ENCODE measurements around the gene HINT3. TPM values are rescaled to one million over a fixed set of nuclear protein-coding genes. Genes with fewer than 3 reads are reported as not detected.

The HINT3 gene
- total and polyA plus RNA-seq, 2 experiments from 2014 or later = 1.8 to 8.0 TPM

DNA sequence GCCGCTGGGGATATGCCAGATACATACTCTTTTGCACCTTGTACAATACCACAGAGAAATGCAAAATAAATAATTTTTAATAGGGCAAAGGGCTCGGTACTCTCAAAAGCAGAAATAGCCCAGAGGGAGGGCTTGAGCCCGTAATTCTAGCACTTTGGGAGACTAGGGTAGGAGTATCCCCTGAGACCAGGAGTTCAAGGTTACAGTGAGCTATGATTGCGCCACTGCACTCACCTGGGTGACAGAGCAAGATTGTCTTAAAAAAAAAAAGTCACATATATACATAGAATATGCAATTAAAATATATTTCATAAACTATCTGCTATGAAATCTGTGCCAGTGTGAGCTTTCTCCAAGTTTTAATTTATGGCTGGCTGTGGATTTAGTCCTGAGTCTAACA lies 29.0 kb downstream of the HINT3 start:
- TF ChIP-seq, protein P1, sequence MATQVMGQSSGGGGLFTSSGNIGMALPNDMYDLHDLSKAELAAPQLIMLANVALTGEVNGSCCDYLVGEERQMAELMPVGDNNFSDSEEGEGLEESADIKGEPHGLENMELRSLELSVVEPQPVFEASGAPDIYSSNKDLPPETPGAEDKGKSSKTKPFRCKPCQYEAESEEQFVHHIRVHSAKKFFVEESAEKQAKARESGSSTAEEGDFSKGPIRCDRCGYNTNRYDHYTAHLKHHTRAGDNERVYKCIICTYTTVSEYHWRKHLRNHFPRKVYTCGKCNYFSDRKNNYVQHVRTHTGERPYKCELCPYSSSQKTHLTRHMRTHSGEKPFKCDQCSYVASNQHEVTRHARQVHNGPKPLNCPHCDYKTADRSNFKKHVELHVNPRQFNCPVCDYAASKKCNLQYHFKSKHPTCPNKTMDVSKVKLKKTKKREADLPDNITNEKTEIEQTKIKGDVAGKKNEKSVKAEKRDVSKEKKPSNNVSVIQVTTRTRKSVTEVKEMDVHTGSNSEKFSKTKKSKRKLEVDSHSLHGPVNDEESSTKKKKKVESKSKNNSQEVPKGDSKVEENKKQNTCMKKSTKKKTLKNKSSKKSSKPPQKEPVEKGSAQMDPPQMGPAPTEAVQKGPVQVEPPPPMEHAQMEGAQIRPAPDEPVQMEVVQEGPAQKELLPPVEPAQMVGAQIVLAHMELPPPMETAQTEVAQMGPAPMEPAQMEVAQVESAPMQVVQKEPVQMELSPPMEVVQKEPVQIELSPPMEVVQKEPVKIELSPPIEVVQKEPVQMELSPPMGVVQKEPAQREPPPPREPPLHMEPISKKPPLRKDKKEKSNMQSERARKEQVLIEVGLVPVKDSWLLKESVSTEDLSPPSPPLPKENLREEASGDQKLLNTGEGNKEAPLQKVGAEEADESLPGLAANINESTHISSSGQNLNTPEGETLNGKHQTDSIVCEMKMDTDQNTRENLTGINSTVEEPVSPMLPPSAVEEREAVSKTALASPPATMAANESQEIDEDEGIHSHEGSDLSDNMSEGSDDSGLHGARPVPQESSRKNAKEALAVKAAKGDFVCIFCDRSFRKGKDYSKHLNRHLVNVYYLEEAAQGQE (IDR thresholded peaks at IDR 0.05; ENCODE audit: unreplicated experiment) = no peak
- TF ChIP-seq, protein P2, sequence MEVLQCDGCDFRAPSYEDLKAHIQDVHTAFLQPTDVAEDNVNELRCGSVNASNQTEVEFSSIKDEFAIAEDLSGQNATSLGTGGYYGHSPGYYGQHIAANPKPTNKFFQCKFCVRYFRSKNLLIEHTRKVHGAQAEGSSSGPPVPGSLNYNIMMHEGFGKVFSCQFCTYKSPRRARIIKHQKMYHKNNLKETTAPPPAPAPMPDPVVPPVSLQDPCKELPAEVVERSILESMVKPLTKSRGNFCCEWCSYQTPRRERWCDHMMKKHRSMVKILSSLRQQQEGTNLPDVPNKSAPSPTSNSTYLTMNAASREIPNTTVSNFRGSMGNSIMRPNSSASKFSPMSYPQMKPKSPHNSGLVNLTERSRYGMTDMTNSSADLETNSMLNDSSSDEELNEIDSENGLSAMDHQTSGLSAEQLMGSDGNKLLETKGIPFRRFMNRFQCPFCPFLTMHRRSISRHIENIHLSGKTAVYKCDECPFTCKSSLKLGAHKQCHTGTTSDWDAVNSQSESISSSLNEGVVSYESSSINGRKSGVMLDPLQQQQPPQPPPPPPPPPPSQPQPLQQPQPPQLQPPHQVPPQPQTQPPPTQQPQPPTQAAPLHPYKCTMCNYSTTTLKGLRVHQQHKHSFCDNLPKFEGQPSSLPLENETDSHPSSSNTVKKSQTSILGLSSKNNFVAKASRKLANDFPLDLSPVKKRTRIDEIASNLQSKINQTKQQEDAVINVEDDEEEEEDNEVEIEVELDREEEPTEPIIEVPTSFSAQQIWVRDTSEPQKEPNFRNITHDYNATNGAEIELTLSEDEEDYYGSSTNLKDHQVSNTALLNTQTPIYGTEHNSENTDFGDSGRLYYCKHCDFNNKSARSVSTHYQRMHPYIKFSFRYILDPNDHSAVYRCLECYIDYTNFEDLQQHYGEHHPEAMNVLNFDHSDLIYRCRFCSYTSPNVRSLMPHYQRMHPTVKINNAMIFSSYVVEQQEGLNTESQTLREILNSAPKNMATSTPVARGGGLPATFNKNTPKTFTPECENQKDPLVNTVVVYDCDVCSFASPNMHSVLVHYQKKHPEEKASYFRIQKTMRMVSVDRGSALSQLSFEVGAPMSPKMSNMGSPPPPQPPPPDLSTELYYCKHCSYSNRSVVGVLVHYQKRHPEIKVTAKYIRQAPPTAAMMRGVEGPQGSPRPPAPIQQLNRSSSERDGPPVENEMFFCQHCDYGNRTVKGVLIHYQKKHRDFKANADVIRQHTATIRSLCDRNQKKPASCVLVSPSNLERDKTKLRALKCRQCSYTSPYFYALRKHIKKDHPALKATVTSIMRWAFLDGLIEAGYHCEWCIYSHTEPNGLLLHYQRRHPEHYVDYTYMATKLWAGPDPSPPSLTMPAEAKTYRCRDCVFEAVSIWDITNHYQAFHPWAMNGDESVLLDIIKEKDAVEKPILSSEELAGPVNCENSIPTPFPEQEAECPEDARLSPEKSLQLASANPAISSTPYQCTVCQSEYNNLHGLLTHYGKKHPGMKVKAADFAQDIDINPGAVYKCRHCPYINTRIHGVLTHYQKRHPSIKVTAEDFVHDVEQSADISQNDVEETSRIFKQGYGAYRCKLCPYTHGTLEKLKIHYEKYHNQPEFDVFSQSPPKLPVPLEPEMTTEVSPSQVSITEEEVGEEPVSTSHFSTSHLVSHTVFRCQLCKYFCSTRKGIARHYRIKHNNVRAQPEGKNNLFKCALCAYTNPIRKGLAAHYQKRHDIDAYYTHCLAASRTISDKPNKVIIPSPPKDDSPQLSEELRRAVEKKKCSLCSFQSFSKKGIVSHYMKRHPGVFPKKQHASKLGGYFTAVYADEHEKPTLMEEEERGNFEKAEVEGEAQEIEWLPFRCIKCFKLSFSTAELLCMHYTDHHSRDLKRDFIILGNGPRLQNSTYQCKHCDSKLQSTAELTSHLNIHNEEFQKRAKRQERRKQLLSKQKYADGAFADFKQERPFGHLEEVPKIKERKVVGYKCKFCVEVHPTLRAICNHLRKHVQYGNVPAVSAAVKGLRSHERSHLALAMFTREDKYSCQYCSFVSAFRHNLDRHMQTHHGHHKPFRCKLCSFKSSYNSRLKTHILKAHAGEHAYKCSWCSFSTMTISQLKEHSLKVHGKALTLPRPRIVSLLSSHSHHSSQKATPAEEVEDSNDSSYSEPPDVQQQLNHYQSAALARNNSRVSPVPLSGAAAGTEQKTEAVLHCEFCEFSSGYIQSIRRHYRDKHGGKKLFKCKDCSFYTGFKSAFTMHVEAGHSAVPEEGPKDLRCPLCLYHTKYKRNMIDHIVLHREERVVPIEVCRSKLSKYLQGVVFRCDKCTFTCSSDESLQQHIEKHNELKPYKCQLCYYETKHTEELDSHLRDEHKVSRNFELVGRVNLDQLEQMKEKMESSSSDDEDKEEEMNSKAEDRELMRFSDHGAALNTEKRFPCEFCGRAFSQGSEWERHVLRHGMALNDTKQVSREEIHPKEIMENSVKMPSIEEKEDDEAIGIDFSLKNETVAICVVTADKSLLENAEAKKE (CRISPR knock-in tag; IDR thresholded peaks at IDR 0.05) = no peak
- no peak for DNase-seq (ENCODE audit: low spot score)
- Histone ChIP-seq H3K9me2 (ENCODE audit: insufficient read depth) (no peaks in the 10 kb centered on the region), H3K27ac (ENCODE audit: low read depth) (0 out of 2 replicates have a peak overlapping the region, but pooled peaks have one; percentile 67), H3K36me3 (ENCODE audit: insufficient read depth) (no peaks in the 10 kb centered on the region), H3K27me3 (ENCODE audit: insufficient read depth) (no peaks in the 10 kb centered on the region), H3F3A (replicated peaks; ENCODE audit: low read depth) (no peaks in the 10 kb centered on the region), H3K4me3 (peak overlapping the region; percentile 93), H3K4me1 (ENCODE audit: insufficient read depth) (peaks cover 37% of the 10 kb centered on the region), H3K4me2 (peak overlapping the region; percentile 79), H4K20me1 (replicated peaks; ENCODE audit: insufficient read depth) (peaks cover 5% of the 10 kb centered on the region; the same call in 1 of the 2 replicates), H3K79me2 (replicated peaks; ENCODE audit: insufficient read depth) (peaks cover 42% of the 10 kb centered on the region), H2AFZ (peak overlapping the region; percentile 60; the same call in 1 of the 2 replicates)
- Mint-ChIP-seq H3K27ac (no peak overlapping the region), H3K4me3 (no peak overlapping the region; the same call in 2 of the 3 replicates), H3K9me3 (no peaks in the 10 kb centered on the region), H3K4me1 (peaks cover 6% of the 10 kb centered on the region; the same call in 1 of the 3 replicates), H3K36me3 (ENCODE audit: low read depth) (no peaks in the 10 kb centered on the region), H3K27me3 (ENCODE audit: insufficient read depth, low read depth, poor library complexity) (no peaks in the 10 kb centered on the region)
- ATAC-seq = no peak

Data from GM23338 (cell line).